ENCODE data around the gene GIPC2. TPM values are rescaled to one million over a fixed set of nuclear protein-coding genes. Genes with fewer than 3 reads are reported as not detected.
A peak's percentile ranks its signal among the peaks of the same experiment; 100 is the strongest.

The GIPC2 gene
- polyA plus RNA-seq, 2 of the 4 experiments (the other 2 are of a cell fraction): 0.06 TPM; not detected in 1

DNA sequence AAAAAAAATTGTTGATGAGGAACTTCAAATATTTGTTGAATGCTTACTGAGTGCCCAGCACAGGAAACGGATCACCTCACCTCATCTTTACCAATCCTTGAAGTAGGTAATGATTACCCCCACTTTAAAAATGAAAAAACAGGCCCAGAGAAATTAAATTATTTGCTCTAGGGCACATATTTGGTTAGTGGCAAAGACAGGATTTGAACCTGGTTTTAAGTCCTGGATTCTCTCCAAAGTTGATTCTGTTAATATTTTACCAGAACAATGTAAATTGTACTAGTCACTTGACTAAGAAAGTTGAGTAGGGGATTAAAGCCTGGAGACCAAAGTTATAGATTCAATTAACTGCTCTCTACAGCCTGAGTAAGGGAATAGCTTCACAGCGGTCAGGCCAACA is 97.9 kb downstream of the GIPC2 start (continued):
- TF ChIP-seq, protein P1, sequence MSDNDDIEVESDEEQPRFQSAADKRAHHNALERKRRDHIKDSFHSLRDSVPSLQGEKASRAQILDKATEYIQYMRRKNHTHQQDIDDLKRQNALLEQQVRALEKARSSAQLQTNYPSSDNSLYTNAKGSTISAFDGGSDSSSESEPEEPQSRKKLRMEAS (IDR thresholded peaks at IDR 0.05): no peak
- TF ChIP-seq EHF (CRISPR knock-in tag; IDR thresholded peaks at IDR 0.05): no peak
- TF ChIP-seq MYC (IDR thresholded peaks at IDR 0.05; ENCODE audit: borderline replicate concordance, low read length): no peak
- no peak for TF ChIP-seq BHLHE40 (IDR thresholded peaks at IDR 0.05; ENCODE audit: low read depth, low read length)
- TF ChIP-seq RAD21 (conservative IDR thresholded peaks at IDR 0.05 in 1 of 2, IDR thresholded peaks at IDR 0.05 in 1 of 2): no peak
- no peak for TF ChIP-seq RCOR1 (IDR thresholded peaks at IDR 0.05; ENCODE audit: low read depth, low read length)
- no peak for TF ChIP-seq POLR2A (IDR thresholded peaks at IDR 0.05; ENCODE audit: low read length)
- TF ChIP-seq JUN (IDR thresholded peaks at IDR 0.05): no peak
- TF ChIP-seq ESRRA (IDR thresholded peaks at IDR 0.05; ENCODE audit: borderline replicate concordance, low read length): no peak
- TF ChIP-seq, protein P2, sequence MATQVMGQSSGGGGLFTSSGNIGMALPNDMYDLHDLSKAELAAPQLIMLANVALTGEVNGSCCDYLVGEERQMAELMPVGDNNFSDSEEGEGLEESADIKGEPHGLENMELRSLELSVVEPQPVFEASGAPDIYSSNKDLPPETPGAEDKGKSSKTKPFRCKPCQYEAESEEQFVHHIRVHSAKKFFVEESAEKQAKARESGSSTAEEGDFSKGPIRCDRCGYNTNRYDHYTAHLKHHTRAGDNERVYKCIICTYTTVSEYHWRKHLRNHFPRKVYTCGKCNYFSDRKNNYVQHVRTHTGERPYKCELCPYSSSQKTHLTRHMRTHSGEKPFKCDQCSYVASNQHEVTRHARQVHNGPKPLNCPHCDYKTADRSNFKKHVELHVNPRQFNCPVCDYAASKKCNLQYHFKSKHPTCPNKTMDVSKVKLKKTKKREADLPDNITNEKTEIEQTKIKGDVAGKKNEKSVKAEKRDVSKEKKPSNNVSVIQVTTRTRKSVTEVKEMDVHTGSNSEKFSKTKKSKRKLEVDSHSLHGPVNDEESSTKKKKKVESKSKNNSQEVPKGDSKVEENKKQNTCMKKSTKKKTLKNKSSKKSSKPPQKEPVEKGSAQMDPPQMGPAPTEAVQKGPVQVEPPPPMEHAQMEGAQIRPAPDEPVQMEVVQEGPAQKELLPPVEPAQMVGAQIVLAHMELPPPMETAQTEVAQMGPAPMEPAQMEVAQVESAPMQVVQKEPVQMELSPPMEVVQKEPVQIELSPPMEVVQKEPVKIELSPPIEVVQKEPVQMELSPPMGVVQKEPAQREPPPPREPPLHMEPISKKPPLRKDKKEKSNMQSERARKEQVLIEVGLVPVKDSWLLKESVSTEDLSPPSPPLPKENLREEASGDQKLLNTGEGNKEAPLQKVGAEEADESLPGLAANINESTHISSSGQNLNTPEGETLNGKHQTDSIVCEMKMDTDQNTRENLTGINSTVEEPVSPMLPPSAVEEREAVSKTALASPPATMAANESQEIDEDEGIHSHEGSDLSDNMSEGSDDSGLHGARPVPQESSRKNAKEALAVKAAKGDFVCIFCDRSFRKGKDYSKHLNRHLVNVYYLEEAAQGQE (IDR thresholded peaks at IDR 0.05): no peak
- TF ChIP-seq CBX2 (IDR thresholded peaks at IDR 0.05; ENCODE audit: borderline replicate concordance, low read depth): no peak

DNA sequence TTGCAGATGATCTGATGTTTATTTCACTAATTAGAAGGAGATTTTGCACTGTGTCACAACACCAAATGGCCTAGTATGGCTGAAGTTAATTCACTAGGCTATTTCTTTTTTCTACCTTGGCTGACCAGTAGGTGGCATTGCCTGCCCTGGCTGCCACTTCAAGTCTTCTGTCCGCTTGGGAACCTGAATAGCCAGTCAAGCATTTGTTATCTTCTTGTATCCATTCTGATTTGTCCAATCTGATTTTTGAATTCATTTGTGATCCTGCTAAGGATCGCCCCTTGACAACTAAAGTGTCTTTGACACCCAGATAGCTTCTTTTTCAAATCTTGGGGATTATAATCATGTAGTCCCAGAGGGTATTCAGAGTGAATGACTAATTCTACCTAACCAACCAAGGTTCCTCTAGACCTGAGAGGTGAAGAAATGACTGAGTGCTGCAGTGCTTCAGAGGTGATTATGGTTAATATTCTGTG is 99.4 kb downstream of the GIPC2 start:
- FAIRE-seq: no peak
- Histone ChIP-seq H3K9me3 (no peaks in the 10 kb centered on the region), H3K27ac (no peak overlapping the region), H3K4me1 (peaks cover 4% of the 10 kb centered on the region; the same call in 1 of the 3 replicates), H3K4me2 (no peak overlapping the region), H3K4me3 (no peak overlapping the region)
- TF ChIP-seq, protein P3, sequence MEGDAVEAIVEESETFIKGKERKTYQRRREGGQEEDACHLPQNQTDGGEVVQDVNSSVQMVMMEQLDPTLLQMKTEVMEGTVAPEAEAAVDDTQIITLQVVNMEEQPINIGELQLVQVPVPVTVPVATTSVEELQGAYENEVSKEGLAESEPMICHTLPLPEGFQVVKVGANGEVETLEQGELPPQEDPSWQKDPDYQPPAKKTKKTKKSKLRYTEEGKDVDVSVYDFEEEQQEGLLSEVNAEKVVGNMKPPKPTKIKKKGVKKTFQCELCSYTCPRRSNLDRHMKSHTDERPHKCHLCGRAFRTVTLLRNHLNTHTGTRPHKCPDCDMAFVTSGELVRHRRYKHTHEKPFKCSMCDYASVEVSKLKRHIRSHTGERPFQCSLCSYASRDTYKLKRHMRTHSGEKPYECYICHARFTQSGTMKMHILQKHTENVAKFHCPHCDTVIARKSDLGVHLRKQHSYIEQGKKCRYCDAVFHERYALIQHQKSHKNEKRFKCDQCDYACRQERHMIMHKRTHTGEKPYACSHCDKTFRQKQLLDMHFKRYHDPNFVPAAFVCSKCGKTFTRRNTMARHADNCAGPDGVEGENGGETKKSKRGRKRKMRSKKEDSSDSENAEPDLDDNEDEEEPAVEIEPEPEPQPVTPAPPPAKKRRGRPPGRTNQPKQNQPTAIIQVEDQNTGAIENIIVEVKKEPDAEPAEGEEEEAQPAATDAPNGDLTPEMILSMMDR (IDR thresholded peaks at IDR 0.05): peak; percentile 69
- TF ChIP-seq SMC3 (IDR thresholded peaks at IDR 0.05) (peak; percentile 73), RAD21 (conservative IDR thresholded peaks at IDR 0.05 in 1 of 2, IDR thresholded peaks at IDR 0.05 in 1 of 2) (peak; percentile 69 to 80), ZC3H11A (IDR thresholded peaks at IDR 0.05) (no peak)
- peak; percentile 76 to 88; a peak in 5 of 6 replicates for ATAC-seq
- DNase-seq (ENCODE audit: low read depth in 1 of 2, low spot score in 1 of 2): peak; percentile 21 to 60
- ChIA-PET CTCF (interaction anchor here (0.7 to 2.7 kb wide), 15 partner anchors 8 to 531 kb away, joined by 3 to 24 read pairs (median 4); no protein-coding TSS in a partner anchor), POLR2A (no interaction called here)
- WGBS (ENCODE audit: missing lambda C conversion rate): 8% methylated on average over 2 of the region's 2 CpGs

DNA sequence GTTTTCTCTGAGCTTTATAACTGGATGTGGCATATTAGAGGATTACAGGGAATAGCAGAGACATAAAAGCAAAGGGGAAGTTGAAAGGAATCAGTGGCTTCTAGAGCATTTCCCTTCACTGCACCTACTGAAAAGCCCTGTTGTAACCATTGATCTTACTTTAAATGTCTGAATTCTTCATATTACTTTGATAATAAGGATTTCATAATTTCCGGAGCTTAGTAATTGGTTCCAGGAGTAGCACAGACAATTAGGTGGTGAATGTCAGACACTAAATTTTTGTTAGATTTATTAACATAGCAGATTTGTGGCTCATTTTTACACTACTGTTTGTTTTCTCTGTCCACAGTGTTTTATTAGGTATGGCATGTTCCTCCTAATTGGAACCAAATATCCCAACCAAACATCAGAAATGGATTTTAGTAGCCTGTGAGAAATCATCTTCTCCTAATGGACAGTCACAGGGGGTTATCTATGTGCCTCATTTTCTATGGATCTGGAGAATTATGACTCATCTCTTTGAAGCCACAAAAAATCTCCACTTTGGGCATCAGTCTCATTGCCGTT is 100.5 kb downstream of the GIPC2 start:
- ChIA-PET POLR2A (interaction anchor here (0.5 kb wide), 1 partner anchor 529 kb away, joined by 3 read pairs; no protein-coding TSS in a partner anchor), CTCF (interaction anchor here (0.7 to 2.7 kb wide), 11 partner anchors 11 to 531 kb away, joined by 3 to 24 read pairs (median 3); no protein-coding TSS in a partner anchor)
- ATAC-seq (no peak), FAIRE-seq (no peak), DNase-seq (ENCODE audit: low read depth in 1 of 2, low spot score in 1 of 2) (no peak)
- Histone ChIP-seq H3K27ac (no peak overlapping the region), H3K4me1 (peaks cover 4% of the 10 kb centered on the region; the same call in 1 of the 3 replicates), H3K9me3 (no peaks in the 10 kb centered on the region), H3K4me2 (no peak overlapping the region), H3K4me3 (no peak overlapping the region)
- 67% methylated on average over 2 of the region's 2 CpGs for WGBS (ENCODE audit: missing lambda C conversion rate)
- TF ChIP-seq MYC (IDR thresholded peaks at IDR 0.05; ENCODE audit: borderline replicate concordance, low read length) (no peak), POLR2AphosphoS2 (conservative IDR thresholded peaks at IDR 0.05; ENCODE audit: low read length) (no peak), ZNF302 (CRISPR knock-in tag; IDR thresholded peaks at IDR 0.05) (no peak), HEYL (CRISPR knock-in tag; IDR thresholded peaks at IDR 0.05) (no peak), RAD21 (conservative IDR thresholded peaks at IDR 0.05 in 1 of 2, IDR thresholded peaks at IDR 0.05 in 1 of 2) (no peak), KDM5A (IDR thresholded peaks at IDR 0.05) (no peak), EHMT2 (IDR thresholded peaks at IDR 0.05; ENCODE audit: low read depth) (no peak), NPAS2 (CRISPR knock-in tag; IDR thresholded peaks at IDR 0.05; ENCODE audit: borderline replicate concordance) (no peak), FOXS1 (CRISPR knock-in tag; IDR thresholded peaks at IDR 0.05) (no peak), JUNB (IDR thresholded peaks at IDR 0.05) (no peak), FOSL2 (IDR thresholded peaks at IDR 0.05) (no peak), FOSL2 (CRISPR knock-in tag; IDR thresholded peaks at IDR 0.05) (no peak), EP300 (IDR thresholded peaks at IDR 0.05) (no peak), EHF (CRISPR knock-in tag; IDR thresholded peaks at IDR 0.05) (no peak), POLR2A (IDR thresholded peaks at IDR 0.05; ENCODE audit: low read length) (no peak), ZC3H11A (IDR thresholded peaks at IDR 0.05) (no peak)
- TF ChIP-seq, protein P4, sequence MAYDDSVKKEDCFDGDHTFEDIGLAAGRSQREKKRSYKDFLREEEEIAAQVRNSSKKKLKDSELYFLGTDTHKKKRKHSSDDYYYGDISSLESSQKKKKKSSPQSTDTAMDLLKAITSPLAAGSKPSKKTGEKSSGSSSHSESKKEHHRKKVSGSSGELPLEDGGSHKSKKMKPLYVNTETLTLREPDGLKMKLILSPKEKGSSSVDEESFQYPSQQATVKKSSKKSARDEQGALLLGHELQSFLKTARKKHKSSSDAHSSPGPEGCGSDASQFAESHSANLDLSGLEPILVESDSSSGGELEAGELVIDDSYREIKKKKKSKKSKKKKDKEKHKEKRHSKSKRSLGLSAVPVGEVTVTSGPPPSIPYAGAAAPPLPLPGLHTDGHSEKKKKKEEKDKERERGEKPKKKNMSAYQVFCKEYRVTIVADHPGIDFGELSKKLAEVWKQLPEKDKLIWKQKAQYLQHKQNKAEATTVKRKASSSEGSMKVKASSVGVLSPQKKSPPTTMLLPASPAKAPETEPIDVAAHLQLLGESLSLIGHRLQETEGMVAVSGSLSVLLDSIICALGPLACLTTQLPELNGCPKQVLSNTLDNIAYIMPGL (CRISPR knock-in tag; IDR thresholded peaks at IDR 0.05; ENCODE audit: borderline replicate concordance): no peak
- TF ChIP-seq, protein P5, sequence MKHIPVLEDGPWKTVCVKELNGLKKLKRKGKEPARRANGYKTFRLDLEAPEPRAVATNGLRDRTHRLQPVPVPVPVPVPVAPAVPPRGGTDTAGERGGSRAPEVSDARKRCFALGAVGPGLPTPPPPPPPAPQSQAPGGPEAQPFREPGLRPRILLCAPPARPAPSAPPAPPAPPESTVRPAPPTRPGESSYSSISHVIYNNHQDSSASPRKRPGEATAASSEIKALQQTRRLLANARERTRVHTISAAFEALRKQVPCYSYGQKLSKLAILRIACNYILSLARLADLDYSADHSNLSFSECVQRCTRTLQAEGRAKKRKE (CRISPR knock-in tag; IDR thresholded peaks at IDR 0.05; ENCODE audit: low read depth): no peak
